Spinal cord (tissue), 10 donors: ENCODE results near the gene CRACDL. TPM values are rescaled to one million over a fixed set of nuclear protein-coding genes. Genes with fewer than 3 reads are reported as not detected.

Experiments used
- DNase-seq, 6 donors: peaks; one replicate each; pipeline versions ENCODE4 v3.0.0 to v3.0.0-alpha.2; 2013 to 2015; ENCODE audit warnings: low spot score in 6 of 6, low read depth in 4 of 6
- H3K27ac ChIP-seq: one replicate; pipeline ENCODE4 v1.5.1; 2013; ENCODE audit warnings: low read depth, low read length, control low read depth
- H3K27me3 ChIP-seq: one replicate; pipeline ENCODE4 v1.6.1; 2013; ENCODE audit warnings: low read length; ENCODE audit not compliant: control insufficient read depth, insufficient read depth
- H3K36me3 ChIP-seq: one replicate; pipeline ENCODE4 v1.6.1; 2013; ENCODE audit warnings: low read length; ENCODE audit not compliant: control insufficient read depth, insufficient read depth
- H3K4me1 ChIP-seq: one replicate; pipeline ENCODE4 v1.6.1; 2013; ENCODE audit warnings: low read length; ENCODE audit not compliant: control insufficient read depth, insufficient read depth
- H3K4me3 ChIP-seq: one replicate; pipeline ENCODE4 v1.5.1; 2013; ENCODE audit warnings: low read depth, low read length, control low read depth
- H3K9me3 ChIP-seq: one replicate; pipeline ENCODE4 v1.6.1; 2013; ENCODE audit warnings: low read length; ENCODE audit not compliant: control insufficient read depth, insufficient read depth
- WGBS: methylation state at CpG from one replicate; pipeline ENCODE4 v1.1.5; 2013; ENCODE audit warnings: missing lambda C conversion rate; ENCODE audit not compliant: insufficient coverage; 5-methylcytosine and 5-hydroxymethylcytosine counted together
- polyA plus RNA-seq, 2 donors: library from polyadenylated mRNA; unstranded; fragments of 120-200 nt; gene quantifications; one replicate each; pipeline ENCODE4 v1.2.1, GENCODE V29; 2013; ENCODE audit not compliant: insufficient read length in 2 of 2
- total RNA-seq, 2 donors: library from RNA; depleted of rRNA in 1 of 2; stranded (reverse); fragments of 120-200 nt in 1 of 2; fragments of >200 nt in 1 of 2; gene quantifications; one replicate each; pipeline versions ENCODE4 v1.2.3 to v1.2.4, GENCODE V29; 2013 to 2014
- donor health status: healthy.

Gene CRACDL
- total and polyA plus RNA-seq, 4 donors, result 1.9 to 3.9 (median 2.4) TPM

DNA sequence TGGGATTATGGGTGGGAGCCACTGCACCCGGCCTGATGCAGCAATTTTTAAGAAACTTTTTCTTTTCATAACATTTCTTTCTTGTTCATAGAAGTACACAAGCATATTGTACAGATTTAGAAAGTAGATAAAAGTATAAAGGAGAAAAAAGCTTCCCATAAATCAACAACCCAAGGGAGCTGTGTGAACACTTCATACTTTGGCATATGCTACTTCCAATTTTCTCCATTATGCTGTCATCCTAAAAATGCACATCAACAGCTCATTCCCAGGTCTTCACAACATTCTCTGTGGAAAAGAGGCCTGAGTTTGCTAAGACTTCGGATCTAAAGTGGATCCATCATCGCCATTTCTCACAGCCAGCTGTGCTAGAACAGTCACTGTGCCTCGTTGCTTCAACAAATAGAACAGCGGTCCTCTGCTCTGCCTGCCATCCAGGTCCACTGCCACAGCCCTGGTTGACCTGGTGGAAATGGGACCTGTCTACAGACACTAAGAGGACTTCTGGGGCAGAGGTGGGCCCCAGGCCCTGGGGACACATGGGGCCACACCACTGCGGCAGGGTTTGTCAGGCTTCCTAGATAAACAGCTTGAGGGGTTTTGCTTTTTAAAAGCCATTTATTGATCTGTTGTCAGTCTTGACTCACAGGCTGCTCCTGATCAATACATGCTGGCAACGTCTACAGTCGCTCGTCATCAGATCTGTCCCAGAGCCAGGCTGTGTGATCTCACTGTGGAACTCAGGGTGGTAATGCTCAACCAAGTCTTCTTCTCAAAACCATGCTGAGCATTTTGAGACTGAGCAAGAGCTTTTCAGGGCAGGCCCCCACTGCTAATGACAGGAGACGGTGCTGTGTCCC, 132.4 kb downstream of the CRACDL start:
- WGBS, result 88% methylated on average over 9 of the region's 10 CpGs
- DNase-seq, result no peak
- H3K4me3 ChIP-seq, result no peak overlapping the region
- H3K27me3 ChIP-seq, result peaks cover under 1% of the 10 kb centered on the region
- peaks cover 33% of the 10 kb centered on the region for H3K4me1 ChIP-seq
- no peaks in the 10 kb centered on the region for H3K9me3 ChIP-seq
- no peak overlapping the region for H3K27ac ChIP-seq
- no peaks in the 10 kb centered on the region for H3K36me3 ChIP-seq

DNA sequence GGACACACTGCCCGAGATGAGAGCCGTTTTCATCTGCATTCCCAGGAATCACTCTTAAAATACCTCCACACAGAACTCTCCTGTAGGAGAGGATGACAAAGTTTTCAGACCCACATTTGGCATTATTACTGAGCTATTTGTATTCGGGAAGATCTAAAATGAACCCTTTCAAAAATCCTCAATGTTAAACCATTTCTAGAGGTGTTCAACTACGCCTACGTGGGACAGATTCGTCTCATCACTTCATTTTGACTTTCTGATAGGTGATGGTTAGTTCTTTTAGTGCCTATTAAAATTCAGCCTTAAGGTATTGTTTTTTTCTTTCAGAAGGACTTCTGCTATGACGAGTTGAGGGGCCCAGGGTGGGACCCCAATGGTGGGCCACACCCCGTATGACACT, 133.7 kb downstream of the CRACDL start:
- no peaks in the 10 kb centered on the region for H3K27me3 ChIP-seq
- no peak for DNase-seq
- 85% methylated on average over 4 of the region's 8 CpGs for WGBS

DNA sequence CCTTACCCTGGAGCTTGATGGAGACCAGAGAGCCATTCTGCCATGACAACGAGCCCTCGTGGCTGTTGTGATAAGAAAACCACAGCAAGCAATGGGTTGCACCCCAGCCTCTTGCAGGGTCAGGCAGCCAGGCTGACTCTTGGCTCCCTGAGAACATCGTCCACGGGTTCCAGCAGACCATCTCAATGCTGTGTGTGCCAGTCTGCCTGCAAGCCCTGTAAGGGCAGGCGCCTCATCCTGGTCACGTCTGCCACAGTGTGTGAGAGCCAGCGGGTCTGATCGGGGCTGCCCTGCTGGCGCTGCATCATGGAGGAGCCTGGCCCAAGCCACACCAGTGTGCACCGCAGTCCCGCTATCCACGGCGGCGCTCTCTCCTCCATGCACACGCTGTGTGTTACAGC, 134.1 kb downstream of the CRACDL start:
- H3K9me3 ChIP-seq, result no peaks in the 10 kb centered on the region
- WGBS, result 95% methylated on average over 15 of the region's 15 CpGs
- H3K4me3 ChIP-seq, result no peak overlapping the region
- no peak overlapping the region for H3K27ac ChIP-seq
- no peaks in the 10 kb centered on the region for H3K27me3 ChIP-seq
- H3K4me1 ChIP-seq, result peaks cover 27% of the 10 kb centered on the region
- no peaks in the 10 kb centered on the region for H3K36me3 ChIP-seq
- no peak for DNase-seq

More for the DNA sequence above, 133.7 kb downstream of the CRACDL start:
- Histone ChIP-seq H3K4me3 (no peak overlapping the region), H3K4me1 (peaks cover 25% of the 10 kb centered on the region), H3K36me3 (no peaks in the 10 kb centered on the region), H3K9me3 (no peaks in the 10 kb centered on the region), H3K27ac (no peak overlapping the region)

DNA sequence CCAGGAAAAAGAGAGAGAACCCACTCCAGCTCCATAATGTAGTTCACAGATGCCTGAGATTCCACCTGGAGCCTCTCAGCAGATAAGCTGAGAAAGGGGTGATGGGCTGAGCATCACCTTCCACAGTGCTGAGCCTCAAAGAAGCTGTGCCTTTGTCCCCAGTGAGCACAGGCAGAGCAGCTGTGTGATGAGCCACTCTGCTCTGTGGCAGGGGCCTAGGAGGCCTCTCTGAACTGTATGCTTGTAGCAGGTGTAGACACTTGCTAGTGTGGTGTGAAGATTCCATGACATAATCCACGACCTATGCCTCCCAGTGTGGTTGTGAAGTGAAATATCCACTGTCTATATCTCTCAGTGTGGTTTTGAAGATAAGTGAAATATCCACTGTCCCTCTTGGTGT, 134.7 kb downstream of the CRACDL start:
- Histone ChIP-seq H3K27ac (no peak overlapping the region), H3K27me3 (no peaks in the 10 kb centered on the region), H3K4me1 (peaks cover 29% of the 10 kb centered on the region), H3K4me3 (no peak overlapping the region), H3K9me3 (no peaks in the 10 kb centered on the region), H3K36me3 (no peaks in the 10 kb centered on the region)
- DNase-seq, result no peak
- no CpG with 5 or more reads among the region's 1 CpG for WGBS

DNA sequence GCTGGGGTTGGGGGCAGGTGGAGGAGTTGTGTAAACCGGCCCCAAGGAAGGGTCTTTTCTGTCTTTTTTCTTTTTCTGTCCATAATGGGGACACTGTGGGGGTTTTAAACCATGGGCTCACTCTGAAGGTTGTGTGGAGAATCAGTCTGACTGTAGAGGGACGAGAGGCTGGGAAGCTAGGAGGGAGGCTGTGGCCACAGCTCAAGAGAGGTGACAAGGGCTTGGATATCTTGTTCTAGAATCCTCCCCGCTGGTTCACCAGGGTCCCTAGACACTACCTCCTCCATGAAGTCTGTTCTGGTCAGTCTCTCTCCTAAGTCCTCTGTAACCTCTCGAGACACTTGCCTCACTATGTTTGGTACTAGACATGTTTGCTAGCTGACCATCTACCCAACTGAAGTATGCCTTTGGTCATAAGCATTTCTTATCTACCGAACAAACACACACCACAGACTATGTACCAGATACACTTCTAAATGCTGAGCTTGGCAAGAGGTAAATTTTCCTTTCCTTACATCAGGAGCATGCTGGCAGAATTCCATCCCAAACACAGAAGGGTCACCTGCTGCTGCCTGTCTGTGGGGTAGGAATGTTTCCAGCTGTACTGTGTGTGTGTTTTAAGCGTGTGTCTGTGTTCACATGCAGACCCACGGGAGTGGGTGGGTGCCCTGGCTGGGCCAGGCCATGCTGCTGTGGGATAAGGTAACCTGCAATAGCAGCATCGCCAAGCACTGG, 135.5 kb downstream of the CRACDL start:
- no peaks in the 10 kb centered on the region for H3K36me3 ChIP-seq
- H3K27me3 ChIP-seq, result no peaks in the 10 kb centered on the region
- peaks cover 24% of the 10 kb centered on the region for H3K4me1 ChIP-seq
- WGBS, result 98% methylated on average over 6 of the region's 8 CpGs
- no peaks in the 10 kb centered on the region for H3K9me3 ChIP-seq
- H3K4me3 ChIP-seq, result no peak overlapping the region
- peak in 1 of 6 donors; percentile 37 for DNase-seq
- no peak overlapping the region for H3K27ac ChIP-seq

DNA sequence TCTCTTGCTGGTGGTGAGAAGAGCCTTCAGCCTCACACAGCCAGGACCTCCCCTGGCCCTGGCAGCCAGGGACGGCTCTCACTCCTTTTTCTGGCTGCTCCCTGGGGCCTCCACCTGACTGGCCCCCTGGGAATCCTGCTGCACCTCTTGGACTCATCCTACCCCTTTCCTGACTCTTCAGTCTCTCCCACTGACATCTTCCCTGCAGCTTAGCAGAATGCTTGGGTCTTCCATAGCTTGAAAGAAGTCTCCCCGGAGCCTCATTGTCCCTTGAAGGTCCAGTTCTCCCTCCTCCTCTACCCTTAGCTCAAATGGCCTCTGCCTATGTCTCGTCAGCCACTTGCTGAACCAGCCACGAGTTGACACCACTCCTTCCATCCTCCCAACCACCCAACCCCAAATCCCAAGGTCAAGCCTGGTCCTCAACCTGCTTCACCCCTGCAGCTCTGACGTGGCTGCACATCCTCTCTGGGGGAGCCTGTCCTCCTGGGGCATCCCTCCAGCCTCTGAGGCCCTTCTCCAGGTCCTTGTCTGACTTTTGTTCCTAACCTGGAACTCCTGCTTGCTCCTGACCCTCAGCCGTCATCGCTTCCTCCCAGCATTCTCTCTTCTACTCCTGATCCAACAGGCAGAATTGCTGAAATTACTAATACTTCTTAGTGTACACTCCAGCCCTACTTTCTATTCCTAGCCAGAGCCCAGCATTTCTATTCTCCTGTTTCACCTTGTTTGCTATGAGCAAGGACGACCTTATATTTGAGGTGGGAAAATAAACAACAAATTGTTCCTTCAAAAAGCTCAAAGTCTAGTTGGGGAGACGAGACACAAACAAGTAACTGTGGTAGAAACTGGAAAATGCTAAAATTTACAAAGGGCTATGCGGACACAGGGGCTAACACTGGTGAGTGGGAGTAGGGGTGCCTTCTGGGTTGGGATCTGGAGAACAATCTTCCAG, 136.4 kb downstream of the CRACDL start:
- Histone ChIP-seq H3K27me3 (no peaks in the 10 kb centered on the region), H3K4me1 (peaks cover 15% of the 10 kb centered on the region), H3K36me3 (no peaks in the 10 kb centered on the region), H3K27ac (no peak overlapping the region), H3K9me3 (no peaks in the 10 kb centered on the region), H3K4me3 (no peak overlapping the region)
- DNase-seq, result no peak
- 88% methylated on average over 9 of the region's 10 CpGs for WGBS

DNA sequence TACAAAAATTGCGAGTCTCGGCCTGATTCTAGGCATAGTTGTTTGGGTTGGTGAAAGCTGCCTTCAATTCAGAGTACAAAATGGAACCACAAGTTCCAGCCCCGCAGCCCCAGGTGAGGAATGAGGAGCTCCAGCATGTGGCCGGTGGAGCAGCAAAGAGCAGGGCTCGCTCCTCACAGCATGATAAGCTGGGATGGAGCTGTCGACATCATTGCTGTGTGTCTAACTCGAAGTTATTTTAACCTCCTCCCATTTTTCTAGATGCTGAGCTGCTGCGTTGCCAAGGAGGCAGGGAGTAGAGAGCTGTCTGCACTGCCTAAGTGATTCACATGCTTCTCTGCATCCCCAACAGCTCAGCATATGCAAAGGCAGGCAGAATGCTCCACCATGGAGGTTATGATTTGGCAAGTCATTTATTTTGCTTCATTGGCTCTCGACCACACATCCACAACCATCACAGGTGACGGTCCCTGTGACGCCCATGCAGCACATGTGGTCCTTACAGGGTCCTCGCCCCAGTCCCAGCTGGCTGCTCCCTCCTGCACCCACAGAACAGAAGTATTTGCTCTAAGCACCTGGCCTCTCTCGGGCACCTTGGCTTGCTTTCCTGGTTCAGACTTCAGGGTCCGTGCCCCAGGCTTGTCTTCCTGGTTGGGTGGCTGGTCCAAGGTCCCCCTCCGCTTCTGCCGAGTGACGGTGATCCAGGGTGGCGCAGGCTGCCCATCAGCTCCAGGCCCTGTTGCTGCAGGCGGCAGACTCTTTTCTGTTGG, 139.1 kb downstream of the CRACDL start:
- H3K4me1 ChIP-seq, result peaks cover 15% of the 10 kb centered on the region
- peak in 2 of 6 donors; percentile 66 to 68 for DNase-seq
- no peak overlapping the region for H3K27ac ChIP-seq

DNA sequence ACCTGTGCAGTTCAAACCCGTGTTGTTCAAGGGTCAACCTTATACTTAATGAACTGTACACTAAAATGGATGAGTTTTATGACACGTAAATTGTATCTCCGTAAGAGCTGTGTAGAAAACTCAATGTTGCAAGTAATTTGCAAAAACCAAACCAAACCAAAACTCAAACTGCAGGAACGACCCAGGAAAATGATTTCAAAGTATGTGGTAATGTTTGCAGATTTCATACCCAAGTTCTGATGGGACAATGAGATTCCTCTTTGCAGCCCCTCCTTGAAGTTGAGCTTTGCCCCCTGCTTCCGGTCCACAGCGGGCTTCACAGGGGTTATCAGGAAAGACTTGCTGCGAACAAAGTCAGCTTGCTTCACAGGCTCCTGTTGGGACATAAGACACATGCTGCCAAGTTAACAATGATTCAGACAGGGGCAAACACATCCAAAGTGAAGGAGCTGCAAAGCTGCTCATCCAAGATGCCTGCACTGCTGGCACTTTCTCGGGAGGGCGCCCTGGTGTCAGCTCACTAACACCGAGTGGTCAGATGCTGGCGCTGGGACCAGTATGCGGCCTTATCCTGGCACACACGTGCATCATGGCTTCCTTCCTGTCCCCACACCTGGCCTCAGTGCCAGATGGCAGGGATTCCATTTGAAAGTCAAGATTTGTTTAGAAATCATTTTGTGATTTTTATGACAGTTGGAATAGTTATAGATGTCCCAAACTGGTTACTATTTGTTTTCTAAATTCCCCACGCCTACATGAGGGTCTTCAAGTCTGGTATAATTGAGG, 139.9 kb downstream of the CRACDL start:
- Histone ChIP-seq H3K36me3 (no peaks in the 10 kb centered on the region), H3K4me1 (peaks cover 15% of the 10 kb centered on the region), H3K27me3 (no peaks in the 10 kb centered on the region), H3K27ac (no peak overlapping the region), H3K4me3 (no peak overlapping the region), H3K9me3 (no peaks in the 10 kb centered on the region)
- DNase-seq, result no peak
- 76% methylated on average over 9 of the region's 14 CpGs for WGBS

More for the DNA sequence above, 139.1 kb downstream of the CRACDL start:
- no peak overlapping the region for H3K4me3 ChIP-seq
- no peaks in the 10 kb centered on the region for H3K36me3 ChIP-seq
- no peaks in the 10 kb centered on the region for H3K27me3 ChIP-seq
- 75% methylated on average over 18 of the region's 19 CpGs for WGBS
- H3K9me3 ChIP-seq, result no peaks in the 10 kb centered on the region
